Left renal pelvis (tissue), 4 donors: ENCODE results near the gene RAC2. TPM values are rescaled to one million over a fixed set of nuclear protein-coding genes. Genes with fewer than 3 reads are reported as not detected.
"Not testable (repeated sequence)": the region's sequence is repeated elsewhere in the genome, so short reads cannot be mapped to it uniquely, and the experiment has no call there.

Experiments used
- DNase-seq, 4 donors: peaks; one replicate each; pipeline ENCODE4 v3.0.0-alpha.2; 2013; ENCODE audit warnings: low read depth in 4 of 4, low spot score in 3 of 4
- polyA plus RNA-seq, 4 donors: library from polyadenylated mRNA; unstranded; fragments of 120-200 nt; gene quantifications; one replicate each; pipeline ENCODE4 v1.2.1, GENCODE V29; 2013; ENCODE audit not compliant: insufficient read length in 4 of 4

Gene RAC2
- polyA plus RNA-seq, 4 donors = 6.2 to 13.6 (median 8.1) TPM

GRCh38 chr22:37235897-37236607, 8.0 kb downstream of the RAC2 start:
- DNase-seq = no peak

GRCh38 chr22:37234736-37235711, 9.0 kb downstream of the RAC2 start:
- DNase-seq = no peak

GRCh38 chr22:37233751-37234631, 10.1 kb downstream of the RAC2 start:
- no peak for DNase-seq

- not testable (repeated sequence) for DNase-seq
These were observed 10.7 kb downstream of the RAC2 start for GRCh38 chr22:37233371-37233750.

- no peak for DNase-seq
These were observed 11.7 kb downstream of the RAC2 start for GRCh38 chr22:37232140-37232998.

- DNase-seq = no peak
These were observed 12.5 kb downstream of the RAC2 start for GRCh38 chr22:37231406-37232139.

- no peak for DNase-seq
These were observed 13.2 kb downstream of the RAC2 start for GRCh38 chr22:37230673-37231405.

- no peak for DNase-seq
These were observed 14.0 kb downstream of the RAC2 start for GRCh38 chr22:37229805-37230672.

- no peak for DNase-seq
These were observed 14.9 kb downstream of the RAC2 start for GRCh38 chr22:37229012-37229804.

- DNase-seq = no peak
These were observed 15.7 kb downstream of the RAC2 start for GRCh38 chr22:37228106-37229011.

GRCh38 chr22:37226514-37226913, 17.6 kb downstream of the RAC2 start:
- no peak for DNase-seq

GRCh38 chr22:37226087-37226486, 18.0 kb downstream of the RAC2 start:
- DNase-seq = no peak

- no peak for DNase-seq
These were observed 18.6 kb downstream of the RAC2 start for GRCh38 chr22:37225481-37225880.

- DNase-seq = no peak
These were observed 19.2 kb downstream of the RAC2 start for GRCh38 chr22:37224757-37225420.

GRCh38 chr22:37223965-37224551, 20.0 kb downstream of the RAC2 start:
- DNase-seq = no peak
